ENCODE data around the gene DHX29.

DNA sequence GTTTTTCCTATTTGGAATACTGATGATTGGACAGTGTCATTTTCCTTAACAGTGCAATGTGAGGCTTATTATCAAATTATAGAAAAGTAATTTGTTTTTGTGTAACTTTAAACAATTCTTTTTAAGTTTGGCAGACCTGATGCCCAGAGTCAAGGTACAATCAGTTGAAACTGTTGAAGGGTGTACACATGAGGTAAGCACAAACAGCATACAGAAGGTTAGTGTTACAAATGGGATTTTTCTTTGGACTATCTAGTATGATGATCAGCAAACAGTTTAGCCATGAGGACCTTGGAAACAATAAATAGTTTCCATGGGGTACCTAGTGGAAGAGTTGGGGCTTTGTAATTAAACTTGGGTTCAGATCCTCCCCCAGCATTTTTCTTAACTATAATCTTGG, 16.5 kb upstream of the DHX29 start:
- TF ChIP-seq POLR2A (IDR thresholded peaks at IDR 0.05; ENCODE audit: low read depth, low read length) (no peak), POLR2AphosphoS5 (IDR thresholded peaks at IDR 0.05; ENCODE audit: low read depth, low read length) (no peak)
